Stimulated activated naive B cell treated with anti-CD40 and anti-IgM and Interleukin-4, amounts not matched to agents 10 μg/mL and 1 μg/mL and 100 μg/mL, for 72 hours (primary cell): ENCODE results near the gene LCMT1.
"Not testable (repeated sequence)": the region's sequence is repeated elsewhere in the genome, so short reads cannot be mapped to it uniquely, and the experiment has no call there.

Experiments
- ATAC-seq, 2 donors: fragments of 150-1000 bp; cut with Tn5 transposase; replicated peaks; 2 replicates each; pipeline ENCODE4 v1.10.0; 2021; ENCODE audit warnings: moderate library complexity in 1 of 2
- DNase-seq: peaks from one replicate; pipeline ENCODE4 v3.0.0; 2021
- H3K27ac Mint-ChIP-seq: one replicate; pipeline ENCODE4 v1.8.0; 2022; ENCODE audit warnings: mild to moderate bottlenecking, mixed read lengths
- H3K27me3 Mint-ChIP-seq, 2 donors: one replicate each; pipeline ENCODE4 v1.8.0; 2022; ENCODE audit warnings: mixed read lengths in 2 of 2
- H3K36me3 Mint-ChIP-seq, 2 donors: one replicate each; pipeline ENCODE4 v1.8.0; 2022; ENCODE audit warnings: mixed read lengths in 2 of 2, mild to moderate bottlenecking in 1 of 2
- H3K4me1 Mint-ChIP-seq, 2 donors: one replicate each; pipeline ENCODE4 v1.8.0; 2022; ENCODE audit warnings: mixed read lengths in 2 of 2, mild to moderate bottlenecking in 1 of 2
- H3K4me3 Mint-ChIP-seq, 2 donors: one replicate each; pipeline ENCODE4 v1.8.0; 2022; ENCODE audit warnings: mild to moderate bottlenecking in 2 of 2, mixed read lengths in 2 of 2, moderate library complexity in 1 of 2
- H3K9me3 Mint-ChIP-seq, 2 donors: one replicate each; pipeline ENCODE4 v1.8.0; 2022; ENCODE audit warnings: mixed read lengths in 2 of 2, mild to moderate bottlenecking in 1 of 2

The LCMT1 gene

DNA sequence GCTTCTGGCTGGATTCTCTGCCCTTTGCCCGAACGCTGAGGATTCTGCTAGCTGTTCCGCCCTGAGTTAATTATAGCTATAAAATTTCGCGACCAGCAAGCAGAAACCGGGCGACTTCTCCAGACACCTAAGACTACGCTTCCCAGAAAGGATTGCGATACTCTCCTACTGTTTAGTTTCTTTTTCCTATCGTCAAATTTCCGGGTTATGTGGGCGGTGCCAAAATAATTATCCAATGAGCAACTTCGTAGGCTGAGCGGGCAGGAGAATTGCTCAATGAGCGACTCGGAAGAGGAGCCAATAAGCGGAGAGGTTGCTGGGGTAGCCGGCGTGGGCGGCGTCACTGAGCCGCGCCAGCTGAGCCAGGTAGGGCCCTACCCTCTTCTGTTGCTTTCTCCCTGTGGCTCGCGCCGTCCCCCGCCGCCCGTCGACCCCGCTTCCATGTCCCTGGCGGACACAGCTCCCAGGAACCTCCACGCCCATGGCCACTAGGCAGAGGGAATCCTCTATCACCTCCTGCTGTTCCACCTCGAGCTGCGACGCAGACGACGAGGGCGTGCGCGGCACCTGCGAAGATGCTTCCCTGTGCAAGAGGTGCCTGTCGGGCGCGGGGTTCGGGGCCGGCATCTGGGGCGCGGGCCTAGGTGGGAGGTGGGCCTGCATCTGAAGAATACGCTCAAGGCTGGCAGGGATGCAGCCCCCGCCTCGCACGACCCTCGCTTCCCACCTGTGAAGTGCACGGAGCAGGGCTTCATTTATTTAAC, at the start of gene LCMT1:
Gene LCMT1 (plus strand): TSS at position 340 of the 764 bp plus-strand sequence. CDS start 142 bp downstream, at position 482.
- Mint-ChIP-seq H3K27ac (peak within 1 kb of the TSS; percentile 96), H3K4me1 (peaks cover 33 to 56% of the 10 kb centered on the region in 2 donors), H3K36me3 (peaks cover 9 to 24% of the 10 kb centered on the region in 2 donors), H3K9me3 (no peaks in the 10 kb centered on the region), H3K27me3 (no peaks in the 10 kb centered on the region), H3K4me3 (peak within 1 kb of the TSS; percentile 92 to 97)
- peak; percentile 93 for DNase-seq
- peak; percentile 83 to 84 for ATAC-seq

DNA sequence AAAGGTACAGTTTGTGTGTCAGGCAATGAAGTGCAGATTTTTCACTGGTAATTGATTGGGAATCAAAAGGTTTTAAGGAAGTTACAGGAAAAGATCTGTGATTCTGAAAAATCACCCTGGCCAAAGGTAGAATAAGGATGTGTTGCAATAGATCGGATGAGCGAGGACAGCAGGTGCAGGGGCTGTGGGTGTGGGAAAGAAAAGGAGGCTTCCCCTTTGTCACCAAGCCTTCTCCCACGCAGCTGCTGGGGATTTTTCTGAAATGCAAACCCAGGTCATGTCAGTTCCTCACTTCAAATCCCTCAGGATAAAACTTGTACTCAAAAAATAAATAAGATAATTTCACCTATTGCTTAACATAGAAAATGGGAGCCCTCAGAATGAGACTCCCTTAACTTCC, 48.4 kb upstream of the LCMT1 start:
- H3K4me1 Mint-ChIP-seq, result peaks cover 43 to 62% of the 10 kb centered on the region in 2 donors
- H3K27me3 Mint-ChIP-seq, result no peaks in the 10 kb centered on the region
- peak overlapping the region; percentile 8 to 10 for H3K4me3 Mint-ChIP-seq
- peak overlapping the region; percentile 2 for H3K27ac Mint-ChIP-seq
- H3K36me3 Mint-ChIP-seq, result no peaks in the 10 kb centered on the region
- DNase-seq (peak; percentile 53), ATAC-seq (peak; percentile 37 to 48)
- H3K9me3 Mint-ChIP-seq, result no peaks in the 10 kb centered on the region

DNA sequence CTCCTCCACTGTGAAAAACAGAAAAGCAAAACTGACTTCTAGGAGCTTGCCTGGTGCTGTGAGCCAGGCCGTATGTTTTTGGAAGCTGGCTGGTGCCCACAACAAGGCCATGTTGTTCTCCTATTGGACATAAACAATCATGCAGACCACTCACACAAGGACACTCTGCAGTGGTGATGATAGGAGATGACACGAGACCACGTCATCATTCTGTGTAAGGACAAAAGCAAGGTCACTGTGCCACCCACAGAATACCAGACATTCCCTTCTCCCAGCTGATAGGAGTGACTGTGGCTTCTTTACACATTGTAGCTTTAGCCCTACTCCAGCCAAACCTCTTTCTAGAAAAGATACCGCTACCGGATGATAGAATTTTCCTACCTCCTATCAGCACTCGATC, 47.7 kb upstream of the LCMT1 start:
- H3K4me1 Mint-ChIP-seq, result peaks cover 46 to 69% of the 10 kb centered on the region in 2 donors
- no peak for ATAC-seq
- no peaks in the 10 kb centered on the region for H3K9me3 Mint-ChIP-seq
- no peak for DNase-seq
- H3K36me3 Mint-ChIP-seq, result no peaks in the 10 kb centered on the region
- H3K27me3 Mint-ChIP-seq, result no peaks in the 10 kb centered on the region
- H3K27ac Mint-ChIP-seq, result no peak overlapping the region
- H3K4me3 Mint-ChIP-seq, result no peak overlapping the region

GRCh38 chr16:25064281-25064680, 47.3 kb upstream of the LCMT1 start:
- not testable (repeated sequence) for H3K27me3 Mint-ChIP-seq, ATAC-seq, H3K36me3 Mint-ChIP-seq, H3K4me3 Mint-ChIP-seq, H3K9me3 Mint-ChIP-seq, DNase-seq, H3K27ac Mint-ChIP-seq
- H3K4me1 Mint-ChIP-seq, result peaks cover 46 to 69% of the 10 kb centered on the region in 2 donors

DNA sequence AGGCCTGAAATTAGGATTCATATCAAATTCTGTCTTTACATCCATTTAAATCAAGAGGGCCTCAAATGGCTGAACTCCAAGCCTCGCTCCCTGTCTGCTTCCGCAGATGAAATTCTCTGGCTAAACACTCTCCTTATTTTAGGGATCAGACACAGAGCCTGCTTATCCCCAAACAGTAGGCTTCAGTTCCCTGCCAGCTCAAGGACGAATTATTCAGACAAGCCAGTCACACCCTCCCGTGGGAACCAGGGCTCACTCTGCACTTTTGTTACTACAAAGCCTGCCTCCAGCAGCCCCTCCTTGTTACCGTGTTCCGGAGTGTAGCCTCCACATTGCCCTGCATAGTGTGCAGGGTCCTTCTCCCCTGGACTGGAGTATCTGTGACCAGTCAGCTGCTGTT, 46.6 kb upstream of the LCMT1 start:
- DNase-seq (no peak), ATAC-seq (no peak)
- H3K27me3 Mint-ChIP-seq, result no peaks in the 10 kb centered on the region
- no peak overlapping the region for H3K27ac Mint-ChIP-seq
- peaks cover 46 to 69% of the 10 kb centered on the region in 2 donors for H3K4me1 Mint-ChIP-seq
- H3K36me3 Mint-ChIP-seq, result no peaks in the 10 kb centered on the region
- no peak overlapping the region for H3K4me3 Mint-ChIP-seq
- no peaks in the 10 kb centered on the region for H3K9me3 Mint-ChIP-seq

GRCh38 chr16:25065899-25066298, 45.6 kb upstream of the LCMT1 start:
- ATAC-seq, result no peak
- Mint-ChIP-seq H3K27me3 (no peaks in the 10 kb centered on the region), H3K4me3 (peak overlapping the region; percentile 79 to 87), H3K9me3 (no peaks in the 10 kb centered on the region), H3K4me1 (peaks cover 41 to 64% of the 10 kb centered on the region in 2 donors), H3K36me3 (peaks cover 0 to 1% of the 10 kb centered on the region in 2 donors), H3K27ac (peak overlapping the region; percentile 92)
- DNase-seq, result peak; percentile 24

DNA sequence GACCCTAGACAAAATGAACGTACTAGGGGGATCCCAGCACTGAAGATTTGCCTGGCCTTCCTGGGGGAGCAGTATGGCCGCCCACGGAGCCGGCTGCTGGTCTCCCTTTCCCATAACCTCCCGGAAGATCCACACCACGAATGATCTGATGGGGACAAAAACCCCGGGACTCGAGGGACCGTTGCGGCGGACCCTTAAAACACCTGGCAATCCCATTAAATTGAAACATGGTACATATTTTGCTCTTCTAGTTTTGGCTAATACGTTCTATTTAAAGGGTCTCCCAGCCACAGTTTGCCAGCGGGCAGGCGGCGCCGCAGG, 45.2 kb upstream of the LCMT1 start:
- Mint-ChIP-seq H3K4me3 (peak overlapping the region; percentile 79 to 87), H3K36me3 (peaks cover 0 to 1% of the 10 kb centered on the region in 2 donors), H3K4me1 (peaks cover 37 to 61% of the 10 kb centered on the region in 2 donors), H3K9me3 (no peaks in the 10 kb centered on the region), H3K27ac (peak overlapping the region; percentile 92), H3K27me3 (no peaks in the 10 kb centered on the region)
- ATAC-seq, result no peak
- DNase-seq, result no peak

GRCh38 chr16:25066747-25067631, 44.6 kb upstream of the LCMT1 start:
- no peaks in the 10 kb centered on the region for H3K9me3 Mint-ChIP-seq
- H3K4me1 Mint-ChIP-seq, result peaks cover 33 to 55% of the 10 kb centered on the region in 2 donors
- DNase-seq (peak; percentile 63), ATAC-seq (peak; percentile 89 to 95)
- peaks cover 0 to 1% of the 10 kb centered on the region in 2 donors for H3K36me3 Mint-ChIP-seq
- H3K27me3 Mint-ChIP-seq, result no peaks in the 10 kb centered on the region
- peak overlapping the region; percentile 92 for H3K27ac Mint-ChIP-seq
- H3K4me3 Mint-ChIP-seq, result peak overlapping the region; percentile 79 to 87

DNA sequence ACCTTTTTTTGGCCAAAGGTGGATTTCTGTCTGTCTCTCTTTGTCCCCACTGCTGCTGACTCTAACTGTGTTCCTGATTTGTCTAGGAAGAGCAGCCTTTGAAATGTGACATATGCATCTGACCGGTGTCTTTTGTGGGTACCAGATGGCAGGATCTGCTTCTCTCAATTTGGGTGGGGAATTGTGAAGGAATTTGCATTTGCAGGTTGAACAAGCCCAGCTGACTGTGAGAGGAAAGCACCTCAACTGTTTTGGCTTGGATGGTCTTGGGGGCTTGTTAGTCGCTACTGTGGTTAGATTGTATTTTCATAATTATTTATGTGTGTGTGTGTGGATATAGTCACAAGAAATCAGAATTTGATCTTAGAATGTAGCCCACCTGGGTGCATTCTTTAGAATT, 37.7 kb upstream of the LCMT1 start:
- H3K4me3 Mint-ChIP-seq, result peak overlapping the region in 1 of 2 donors; percentile 11
- peak overlapping the region; percentile 9 for H3K27ac Mint-ChIP-seq
- DNase-seq (no peak), ATAC-seq (peak; percentile 48 to 64)
- H3K27me3 Mint-ChIP-seq, result no peaks in the 10 kb centered on the region
- H3K4me1 Mint-ChIP-seq, result peaks cover 16 to 37% of the 10 kb centered on the region in 2 donors
- peaks cover 0 to 1% of the 10 kb centered on the region in 2 donors for H3K36me3 Mint-ChIP-seq
- no peaks in the 10 kb centered on the region for H3K9me3 Mint-ChIP-seq

DNA sequence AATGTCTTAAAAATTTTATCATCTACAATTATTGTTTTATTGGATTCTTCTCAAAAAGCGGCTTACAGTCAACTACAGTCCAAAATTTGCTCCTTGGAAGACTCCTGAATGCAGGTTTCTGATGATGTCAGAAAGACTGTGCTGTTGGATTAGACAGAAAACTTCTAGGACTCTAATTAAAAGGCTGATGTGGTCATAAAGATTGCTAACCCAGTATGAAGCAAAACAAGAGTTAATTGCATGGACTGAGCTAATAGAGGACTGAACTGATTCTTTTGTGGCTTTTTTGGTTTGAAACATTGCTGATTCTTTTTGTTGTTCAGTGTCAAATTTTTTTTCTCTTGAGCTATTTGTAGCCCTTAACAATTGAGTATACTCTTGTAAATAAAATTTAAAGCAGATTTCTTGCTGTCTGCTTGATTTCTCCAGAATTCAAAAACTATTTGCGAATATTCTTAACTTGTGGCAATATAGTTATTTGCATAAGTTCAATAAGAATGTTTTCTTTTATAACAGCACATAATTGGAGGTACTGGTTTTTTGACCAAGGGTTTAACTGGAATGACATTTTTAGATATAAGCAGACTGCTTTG, 33.1 kb upstream of the LCMT1 start:
- H3K9me3 Mint-ChIP-seq, result no peaks in the 10 kb centered on the region
- ATAC-seq, result peak in 1 of 2 donors; percentile 45
- no peak overlapping the region for H3K4me3 Mint-ChIP-seq
- no peak overlapping the region for H3K27ac Mint-ChIP-seq
- H3K36me3 Mint-ChIP-seq, result no peaks in the 10 kb centered on the region
- no peak for DNase-seq
- H3K4me1 Mint-ChIP-seq, result peaks cover 12 to 21% of the 10 kb centered on the region in 2 donors
- no peaks in the 10 kb centered on the region for H3K27me3 Mint-ChIP-seq

DNA sequence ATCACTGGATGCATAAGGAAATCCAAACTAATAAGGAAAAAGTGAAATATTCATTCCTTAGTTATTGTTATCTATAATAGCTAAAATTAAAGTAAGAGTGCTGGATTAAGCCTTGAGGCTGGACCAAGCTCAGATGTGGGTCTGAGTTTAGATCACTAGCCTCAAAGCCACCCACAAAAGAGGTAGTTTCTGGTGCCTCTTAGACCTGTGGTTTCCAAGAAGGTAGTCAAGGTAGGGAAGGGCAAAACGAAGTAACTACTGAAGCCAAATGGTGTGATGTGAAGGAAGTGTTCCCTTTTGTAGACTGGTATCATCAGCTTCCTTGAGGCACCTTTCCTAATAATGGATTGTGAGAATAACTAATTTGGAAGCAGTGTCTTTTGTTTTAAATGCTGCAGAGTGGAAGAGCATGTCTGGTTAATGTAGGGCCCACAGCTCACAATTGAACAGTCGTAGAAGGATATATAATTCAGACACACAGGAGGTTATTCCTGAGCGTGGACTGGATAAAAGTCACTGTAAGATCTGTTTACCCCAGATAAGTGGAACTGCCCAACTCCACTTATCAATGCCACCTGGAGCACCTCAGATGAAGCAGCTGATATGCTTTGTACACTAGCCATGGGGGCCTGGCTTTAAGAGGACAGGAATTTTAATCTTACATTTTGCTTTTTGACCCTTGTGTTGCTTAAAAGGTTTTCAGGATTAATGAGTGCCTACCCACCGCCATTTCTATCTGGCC, 31.7 kb upstream of the LCMT1 start:
- Mint-ChIP-seq H3K36me3 (no peaks in the 10 kb centered on the region), H3K27me3 (no peaks in the 10 kb centered on the region), H3K9me3 (no peaks in the 10 kb centered on the region), H3K4me3 (no peak overlapping the region), H3K27ac (no peak overlapping the region), H3K4me1 (peaks cover 2 to 9% of the 10 kb centered on the region in 2 donors)
- peak; percentile 42 to 45 for ATAC-seq
- no peak for DNase-seq

DNA sequence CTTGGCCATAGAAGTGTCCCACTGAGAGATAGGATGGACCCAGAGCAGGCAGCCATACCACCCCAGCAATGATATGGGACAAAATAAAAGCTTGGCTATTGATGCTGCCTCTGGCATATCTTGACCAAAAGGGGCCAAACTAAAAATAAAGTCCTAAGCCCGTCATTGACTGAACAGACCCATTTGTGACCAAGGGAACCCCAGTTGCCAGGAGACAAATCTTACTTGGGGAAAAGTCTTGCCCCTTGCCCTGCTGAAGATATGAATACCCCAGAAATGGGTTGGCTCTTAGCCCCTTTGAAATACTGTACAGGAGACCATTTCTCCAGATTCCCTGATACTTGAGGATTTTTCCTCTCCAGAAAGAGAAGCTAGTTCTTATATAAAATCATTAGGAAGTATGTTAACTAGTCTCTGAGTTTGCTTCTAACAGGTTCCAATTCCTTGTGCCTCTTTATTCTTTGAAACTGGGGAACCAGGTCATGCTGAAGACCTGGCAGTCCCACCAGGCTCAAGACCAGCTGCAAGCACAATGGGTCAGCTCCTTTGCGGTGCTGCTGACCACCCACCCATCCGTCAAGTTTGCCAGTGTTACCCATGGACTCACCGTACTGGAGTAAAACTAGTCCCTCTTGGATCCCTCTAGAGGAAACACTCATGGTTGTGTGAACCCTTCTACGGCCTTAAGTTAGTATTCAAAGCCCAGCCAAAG, 31.0 kb upstream of the LCMT1 start:
- H3K4me1 Mint-ChIP-seq, result peaks cover 2 to 9% of the 10 kb centered on the region in 2 donors
- H3K27ac Mint-ChIP-seq, result no peak overlapping the region
- no peaks in the 10 kb centered on the region for H3K9me3 Mint-ChIP-seq
- DNase-seq (no peak), ATAC-seq (no peak)
- no peak overlapping the region for H3K4me3 Mint-ChIP-seq
- H3K27me3 Mint-ChIP-seq, result no peaks in the 10 kb centered on the region
- H3K36me3 Mint-ChIP-seq, result no peaks in the 10 kb centered on the region

DNA sequence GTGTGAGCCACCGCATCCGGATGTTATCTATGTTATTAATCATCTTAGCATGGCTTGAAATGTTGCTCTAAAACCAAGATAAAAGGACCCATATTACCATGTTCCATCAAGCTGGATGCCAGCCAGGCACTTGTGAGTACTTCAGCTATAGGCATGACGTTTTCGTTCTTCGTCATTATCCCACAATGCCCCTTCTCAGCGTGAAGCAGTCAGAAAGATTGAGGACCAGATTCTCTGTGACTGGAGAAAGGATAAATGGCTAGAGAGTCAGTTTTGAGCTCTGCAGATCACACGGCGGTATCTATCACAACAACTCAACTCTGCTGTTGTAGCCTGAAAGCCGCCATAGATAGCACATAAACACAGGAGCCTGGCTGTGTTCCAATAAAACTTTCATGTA, 29.8 kb upstream of the LCMT1 start:
- H3K27me3 Mint-ChIP-seq, result no peaks in the 10 kb centered on the region
- no peak for DNase-seq
- H3K36me3 Mint-ChIP-seq, result no peaks in the 10 kb centered on the region
- no peak overlapping the region for H3K4me3 Mint-ChIP-seq
- H3K27ac Mint-ChIP-seq, result no peak overlapping the region
- H3K4me1 Mint-ChIP-seq, result peaks cover 2 to 4% of the 10 kb centered on the region in 2 donors
- H3K9me3 Mint-ChIP-seq, result no peaks in the 10 kb centered on the region
- no peak for ATAC-seq
